Right atrium auricular region (tissue), 2 donors: ENCODE results near the gene NCKAP5. TPM values are rescaled to one million over a fixed set of nuclear protein-coding genes. Genes with fewer than 3 reads are reported as not detected.

Source experiments
- DNase-seq: peaks from one replicate; pipeline ENCODE4 v3.0.0-alpha.2; 2019; ENCODE audit warnings: low spot score
- H3K27ac ChIP-seq, 2 donors: fragments of 200-600 bp; sonication (generic); 1 replicate in 1 of 2; 2 replicates in 1 of 2; pipeline ENCODE4 v1.5.1; 2016 to 2019
- H3K27me3 ChIP-seq, 2 donors: fragments of 200-600 bp; sonication (generic); one replicate each; pipeline versions ENCODE4 v1.5.1 to v1.6.0; 2017 to 2019
- H3K36me3 ChIP-seq: fragments of 200-600 bp; sonication (generic); one replicate; pipeline ENCODE4 v1.5.1; 2016
- H3K4me1 ChIP-seq, 2 donors: fragments of 200-600 bp; sonication (generic); one replicate each; pipeline versions ENCODE4 v1.5.1 to v1.6.0; 2017 to 2019
- H3K4me3 ChIP-seq, 2 donors: fragments of 200-600 bp; sonication (generic); 1 replicate in 1 of 2; 2 replicates in 1 of 2; pipeline ENCODE4 v1.5.1; 2017 to 2019; ENCODE audit warnings: mild to moderate bottlenecking in 1 of 2, moderate library complexity in 1 of 2
- H3K9me3 ChIP-seq, 2 donors: fragments of 200-600 bp; sonication (generic); one replicate each; pipeline ENCODE4 v1.5.1; 2019
- CTCF ChIP-seq, 2 donors: fragments of 200-600 bp; sonication (generic); IDR thresholded peaks; one replicate each; pipeline ENCODE4 v1.5.1; 2019; ENCODE audit warnings: antibody characterized with exemption in 2 of 2
- total RNA-seq, 2 donors: library from RNA; depleted of rRNA; stranded (reverse); fragments of >200 nt; gene quantifications; one replicate each; pipeline ENCODE4 v1.1.0, GENCODE V29; 2016

NCKAP5 gene
- total RNA-seq, 2 donors from 2014 or later: 3.6 to 5.4 TPM

GRCh38 chr2:133264989-133265401, 303.3 kb downstream of the NCKAP5 start:
- TF ChIP-seq CTCF (IDR thresholded peaks at IDR 0.05): no peak
- Histone ChIP-seq H3K9me3 (no peaks in the 10 kb centered on the region), H3K4me3 (peak overlapping the region in 1 of 2 donors; percentile 54), H3K36me3 (no peaks in the 10 kb centered on the region), H3K27ac (no peak overlapping the region), H3K27me3 (no peaks in the 10 kb centered on the region), H3K4me1 (peaks cover 0 to 26% of the 10 kb centered on the region in 2 donors)
- no peak for DNase-seq

GRCh38 chr2:133262893-133263292, 305.4 kb downstream of the NCKAP5 start:
- H3K36me3 ChIP-seq: no peaks in the 10 kb centered on the region
- TF ChIP-seq CTCF (IDR thresholded peaks at IDR 0.05): peak in 1 of 2 donors; percentile 36
- no peaks in the 10 kb centered on the region for H3K9me3 ChIP-seq
- no peak overlapping the region for H3K27ac ChIP-seq
- H3K27me3 ChIP-seq: no peaks in the 10 kb centered on the region
- H3K4me1 ChIP-seq: peaks cover 0 to 26% of the 10 kb centered on the region in 2 donors
- no peak overlapping the region for H3K4me3 ChIP-seq
- DNase-seq: no peak

- no peaks in the 10 kb centered on the region for H3K36me3 ChIP-seq
- DNase-seq: no peak
- no peak overlapping the region for H3K4me3 ChIP-seq
- H3K9me3 ChIP-seq: no peaks in the 10 kb centered on the region
- no peak for TF ChIP-seq CTCF (IDR thresholded peaks at IDR 0.05)
- no peak overlapping the region for H3K27ac ChIP-seq
- H3K4me1 ChIP-seq: no peaks in the 10 kb centered on the region
- H3K27me3 ChIP-seq: no peaks in the 10 kb centered on the region
These were observed 312.9 kb downstream of the NCKAP5 start for GRCh38 chr2:133255360-133255759.

GRCh38 chr2:133253793-133254192, 314.5 kb downstream of the NCKAP5 start:
- no peak overlapping the region for H3K27ac ChIP-seq
- H3K4me3 ChIP-seq: no peak overlapping the region
- no peak for DNase-seq
- H3K36me3 ChIP-seq: no peaks in the 10 kb centered on the region
- H3K4me1 ChIP-seq: peaks cover 0 to under 1% of the 10 kb centered on the region in 2 donors
- no peaks in the 10 kb centered on the region for H3K9me3 ChIP-seq
- H3K27me3 ChIP-seq: no peaks in the 10 kb centered on the region
- TF ChIP-seq CTCF (IDR thresholded peaks at IDR 0.05): no peak

GRCh38 chr2:133252780-133253355, 315.4 kb downstream of the NCKAP5 start:
- H3K27me3 ChIP-seq: no peaks in the 10 kb centered on the region
- H3K4me1 ChIP-seq: peaks cover 0 to 9% of the 10 kb centered on the region in 2 donors
- DNase-seq: no peak
- TF ChIP-seq CTCF (IDR thresholded peaks at IDR 0.05): no peak
- no peak overlapping the region for H3K27ac ChIP-seq
- H3K36me3 ChIP-seq: no peaks in the 10 kb centered on the region
- no peak overlapping the region for H3K4me3 ChIP-seq
- H3K9me3 ChIP-seq: no peaks in the 10 kb centered on the region

- H3K27me3 ChIP-seq: no peaks in the 10 kb centered on the region
- H3K36me3 ChIP-seq: no peaks in the 10 kb centered on the region
- no peak for DNase-seq
- peaks cover 0 to 14% of the 10 kb centered on the region in 2 donors for H3K4me1 ChIP-seq
- H3K27ac ChIP-seq: no peak overlapping the region
- no peaks in the 10 kb centered on the region for H3K9me3 ChIP-seq
- no peak overlapping the region for H3K4me3 ChIP-seq
- no peak for TF ChIP-seq CTCF (IDR thresholded peaks at IDR 0.05)
These were observed 318.9 kb downstream of the NCKAP5 start for GRCh38 chr2:133249362-133249761.
